Activated effector memory CD4-positive, alpha-beta T cell treated with anti-CD3 and anti-CD28 coated beads, Interleukin-2, amount 50 U/mL, for 16 hours (primary cell): ENCODE data around the gene MXD4.
"Not testable (repeated sequence)": the region's sequence is repeated elsewhere in the genome, so short reads cannot be mapped to it uniquely, and the experiment has no call there.

Experiments
- DNase-seq: peaks from one replicate; pipeline ENCODE4 v3.0.0-alpha.2; 2020

MXD4 gene

GRCh38 chr4:2219233-2219760 lies 42.6 kb downstream of the MXD4 start:
- no peak for DNase-seq

GRCh38 chr4:2218436-2218835 lies 43.5 kb downstream of the MXD4 start:
- no peak for DNase-seq

DNA sequence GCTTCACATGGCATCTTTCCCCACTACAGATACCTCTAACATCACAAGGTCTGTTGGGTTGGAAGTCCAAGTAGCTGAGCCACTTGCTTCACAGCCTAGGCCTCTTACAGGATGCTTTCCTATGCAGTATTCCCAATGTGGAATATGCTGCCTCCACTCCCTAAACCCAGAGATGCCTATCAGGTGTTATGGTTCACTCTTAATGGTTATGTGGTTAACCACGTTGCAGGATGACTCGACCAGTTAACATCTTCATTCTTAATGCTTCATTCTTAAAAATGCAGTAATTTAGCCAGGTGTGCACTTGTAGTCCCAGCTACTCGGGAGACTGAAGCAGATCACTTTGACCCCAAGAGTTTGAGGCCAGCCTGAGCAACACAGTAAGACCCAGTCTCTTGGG lies 44.2 kb downstream of the MXD4 start:
- DNase-seq: no peak

DNA sequence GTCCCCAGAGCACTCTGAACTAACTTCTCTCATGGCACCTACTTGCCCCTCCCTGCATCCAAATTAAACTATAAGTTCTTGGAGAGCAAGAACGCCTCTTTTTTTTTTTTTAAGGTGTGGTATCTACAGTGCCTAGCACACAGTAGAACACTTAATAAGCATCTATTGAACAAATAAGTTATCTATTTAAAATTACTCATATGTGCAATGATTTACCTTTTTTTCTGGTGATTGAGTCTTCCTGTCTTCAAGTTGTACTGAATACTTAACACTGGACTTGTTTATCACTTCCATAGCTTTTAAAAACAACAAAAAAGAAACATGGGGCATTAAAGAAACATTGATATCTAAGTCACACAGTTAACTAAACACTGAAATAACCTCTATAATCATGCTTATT lies 49.1 kb downstream of the MXD4 start:
- no peak for DNase-seq

DNA sequence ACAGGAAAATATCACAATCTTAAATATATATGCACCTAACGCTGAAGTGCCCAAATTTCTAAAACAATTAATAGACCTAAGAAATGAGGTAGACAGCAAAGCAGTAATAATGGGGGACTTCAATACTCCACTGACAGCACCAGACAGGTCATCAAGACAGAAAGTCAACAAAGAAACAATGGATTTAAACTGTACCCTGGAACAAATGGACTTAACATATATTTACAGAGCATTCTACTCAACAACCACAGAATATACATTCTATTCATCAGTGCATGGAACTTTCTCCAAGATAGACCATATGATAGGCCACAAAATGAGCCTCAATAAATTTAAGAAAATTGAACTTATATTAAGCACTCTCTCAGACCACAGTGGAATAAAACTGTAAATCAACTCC lies 59.1 kb downstream of the MXD4 start:
- not testable (repeated sequence) for DNase-seq
